GM23338 (cell line): ENCODE data around the gene EYA3. TPM values are rescaled to one million over a fixed set of nuclear protein-coding genes. Genes with fewer than 3 reads are reported as not detected.

Experiments used
- ATAC-seq: fragments of 200-7000 bp; cut with Tn5 transposase; 3 replicates; pipeline ENCODE4 v1.9.1; 2020
- DNase-seq: peaks from one replicate; pipeline ENCODE4 v3.0.0-alpha.2; 2015; ENCODE audit warnings: low spot score
- H2AFZ ChIP-seq: fragments of 200-600 bp; sonication (generic); 2 replicates; pipeline ENCODE4 v1.8.0; 2016; ENCODE audit warnings: antibody characterized with exemption, mild to moderate bottlenecking, moderate library complexity
- H3F3A ChIP-seq: fragments of 200-600 bp; sonication (generic); replicated peaks from 2 replicates; pipeline ENCODE4 v1.8.0; 2017; ENCODE audit warnings: antibody characterized with exemption, mixed run types, low read depth
- H3K27ac ChIP-seq: fragments of 200-600 bp; sonication (generic); 2 replicates; pipeline ENCODE4 v1.6.1; 2016; ENCODE audit warnings: low read depth
- H3K27me3 ChIP-seq: fragments of 200-600 bp; sonication (generic); 2 replicates; pipeline ENCODE4 v1.8.0; 2016; ENCODE audit warnings: mild to moderate bottlenecking, mixed run types, moderate library complexity; ENCODE audit not compliant: insufficient read depth
- H3K36me3 ChIP-seq: fragments of 200-600 bp; sonication (generic); 2 replicates; pipeline ENCODE4 v1.8.0; 2016; ENCODE audit warnings: mild to moderate bottlenecking; ENCODE audit not compliant: insufficient read depth
- H3K4me1 ChIP-seq: fragments of 200-600 bp; sonication (generic); 2 replicates; pipeline ENCODE4 v1.8.0; 2016; ENCODE audit warnings: mild to moderate bottlenecking, moderate library complexity; ENCODE audit not compliant: insufficient read depth
- H3K4me2 ChIP-seq: fragments of 200-600 bp; sonication (generic); 2 replicates; pipeline ENCODE4 v1.7.1; 2017; ENCODE audit warnings: mixed run types
- H3K4me3 ChIP-seq: fragments of 200-600 bp; sonication (generic); 2 replicates; pipeline ENCODE4 v1.6.1; 2016; ENCODE audit warnings: mixed run types
- H3K79me2 ChIP-seq: fragments of 200-600 bp; sonication (generic); replicated peaks from 2 replicates; pipeline ENCODE4 v1.8.0; 2017; ENCODE audit warnings: mild to moderate bottlenecking; ENCODE audit not compliant: insufficient read depth
- H3K9me2 ChIP-seq: fragments of 200-600 bp; sonication (generic); 2 replicates; pipeline ENCODE4 v1.8.0; 2017; ENCODE audit not compliant: insufficient read depth
- H4K20me1 ChIP-seq: fragments of 200-600 bp; sonication (generic); replicated peaks from 2 replicates; pipeline ENCODE4 v1.8.0; 2017; ENCODE audit warnings: mild to moderate bottlenecking; ENCODE audit not compliant: insufficient read depth
- H3K27ac Mint-ChIP-seq: 2 replicates; pipeline ENCODE4 v1.8.0; 2020; ENCODE audit warnings: inconsistent platforms, mild to moderate bottlenecking, moderate library complexity, mixed read lengths
- H3K27me3 Mint-ChIP-seq: 3 replicates; pipeline ENCODE4 v1.8.0; 2022; ENCODE audit warnings: low read depth, mild to moderate bottlenecking, moderate library complexity, mixed read lengths, inconsistent platforms; ENCODE audit not compliant: insufficient read depth, poor library complexity
- H3K36me3 Mint-ChIP-seq: 3 replicates; pipeline ENCODE4 v1.8.0; 2021; ENCODE audit warnings: low read depth, mild to moderate bottlenecking, inconsistent platforms, moderate library complexity, mixed read lengths
- H3K4me1 Mint-ChIP-seq: 3 replicates; pipeline ENCODE4 v1.8.0; 2020; ENCODE audit warnings: mild to moderate bottlenecking, inconsistent platforms, mixed read lengths
- H3K4me3 Mint-ChIP-seq: 3 replicates; pipeline ENCODE4 v1.8.0; 2021; ENCODE audit warnings: moderate library complexity, mild to moderate bottlenecking, inconsistent platforms, mixed read lengths
- H3K9me3 Mint-ChIP-seq: 3 replicates; pipeline ENCODE4 v1.8.0; 2020; ENCODE audit warnings: moderate library complexity, mild to moderate bottlenecking, inconsistent platforms, mixed read lengths
- CREB1 ChIP-seq: fragments of 250-450 bp; sonication (Bioruptor Pico); IDR thresholded peaks from 2 replicates; pipeline ENCODE4 v1.5.0; 2020; ENCODE audit warnings: low read depth, mild to moderate bottlenecking, moderate library complexity
- CTCF ChIP-seq, 2 experiments: fragments of 200-600 bp in 1 of 2; sonication (generic) in 1 of 2; conservative IDR thresholded peaks; 2 replicates each; pipeline versions ENCODE4 v1.5.1 to v1.6.1; 2016 to 2017; ENCODE audit warnings: antibody characterized with exemption in 2 of 2, low read depth in 2 of 2, mild to moderate bottlenecking in 2 of 2, moderate library complexity in 1 of 2
- ETS1 ChIP-seq: IDR thresholded peaks from 2 replicates; pipeline ENCODE4 v1.6.1; 2016; ENCODE audit warnings: antibody characterized with exemption
- EZH2 ChIP-seq: fragments of 200-600 bp; sonication (generic); IDR thresholded peaks from one replicate; pipeline ENCODE4 v1.8.0; 2017; ENCODE audit warnings: antibody characterized with exemption, mild to moderate bottlenecking, low read depth; ENCODE audit not compliant: unreplicated experiment
- EZH2phosphoT487 ChIP-seq: fragments of 200-600 bp; sonication (generic); IDR thresholded peaks from one replicate; pipeline ENCODE4 v1.8.1; 2018; ENCODE audit warnings: antibody characterized with exemption; ENCODE audit not compliant: unreplicated experiment
- JUNB ChIP-seq: IDR thresholded peaks from one replicate; pipeline ENCODE4 v1.6.1; 2016; ENCODE audit warnings: antibody characterized with exemption; ENCODE audit not compliant: unreplicated experiment
- NANOG ChIP-seq: IDR thresholded peaks from 2 replicates; pipeline ENCODE4 v1.6.1; 2016; ENCODE audit warnings: antibody characterized with exemption, borderline replicate concordance
- POLR2AphosphoS5 ChIP-seq: IDR thresholded peaks from 2 replicates; pipeline ENCODE4 v1.6.1; 2016; ENCODE audit warnings: antibody characterized with exemption, low read depth
- REST ChIP-seq: IDR thresholded peaks from one replicate; pipeline ENCODE4 v1.6.1; 2018; ENCODE audit warnings: antibody characterized with exemption; ENCODE audit not compliant: unreplicated experiment
- STAT1 ChIP-seq: IDR thresholded peaks from one replicate; pipeline ENCODE4 v1.6.1; 2016; ENCODE audit warnings: antibody characterized with exemption; ENCODE audit not compliant: unreplicated experiment
- ZNF114 ChIP-seq: fragments of 250-450 bp; sonication (Bioruptor Pico); IDR thresholded peaks from 2 replicates; pipeline ENCODE4 v1.5.0; 2020; ENCODE audit warnings: mild to moderate bottlenecking, moderate library complexity
- ZNF331 ChIP-seq: fragments of 250-450 bp; sonication (Bioruptor Pico); IDR thresholded peaks from 2 replicates; pipeline ENCODE4 v1.5.0; 2020; ENCODE audit warnings: low read depth, mild to moderate bottlenecking, moderate library complexity
- ZNF462 ChIP-seq: fragments of 250-450 bp; sonication (Bioruptor Pico); IDR thresholded peaks from 2 replicates; pipeline ENCODE4 v1.5.0; 2020; ENCODE audit warnings: mild to moderate bottlenecking, moderate library complexity
- polyA plus RNA-seq: library from polyadenylated mRNA; unstranded; fragments of >200 nt; fragmentation: Nextera tagmentation; extraction: Ambion mirVana; gene quantifications from 2 replicates; pipeline ENCODE4 v1.2.1, GENCODE V29; 2016
- total RNA-seq: library from RNA; depleted of rRNA; stranded (reverse); fragments of >200 nt; shearing (Covaris generic); gene quantifications from 2 replicates; pipeline ENCODE4 v1.2.3, GENCODE V29; 2014

Gene EYA3
- total and polyA plus RNA-seq, 2 experiments from 2014 or later, result 12.5 to 33.6 TPM

DNA sequence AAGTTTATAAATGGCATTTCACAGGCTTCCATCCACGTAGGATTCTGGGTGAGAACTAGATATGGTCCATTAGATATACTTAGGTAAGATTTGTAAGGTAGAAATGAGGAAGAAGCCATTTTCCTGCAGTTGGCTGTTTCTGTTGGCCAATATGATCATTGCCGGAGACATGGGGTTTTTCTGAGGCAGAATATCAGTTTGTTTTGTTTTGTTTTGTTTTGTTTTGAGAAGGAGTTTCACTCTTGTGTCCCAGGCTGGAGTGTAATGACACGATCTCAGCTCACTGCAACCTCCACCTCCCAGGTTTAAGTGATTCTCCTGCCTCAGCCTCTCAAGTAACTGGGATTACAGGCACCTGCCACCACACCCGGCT, 8.7 kb upstream of the EYA3 start:
- H3K4me1 Mint-ChIP-seq, result no peaks in the 10 kb centered on the region
- peak overlapping the region; percentile 83; the same call in 1 of the 2 replicates for H2AFZ ChIP-seq
- no peak overlapping the region for H3K27ac Mint-ChIP-seq
- H3K27me3 Mint-ChIP-seq, result peaks cover 3% of the 10 kb centered on the region
- no peaks in the 10 kb centered on the region for H3K9me2 ChIP-seq
- no peaks in the 10 kb centered on the region for H3K9me3 Mint-ChIP-seq
- no peak overlapping the region for H3K4me3 Mint-ChIP-seq
- H3K4me3 ChIP-seq, result no peak overlapping the region
- no peaks in the 10 kb centered on the region for H4K20me1 ChIP-seq
- no peak for DNase-seq
- H3K4me2 ChIP-seq, result no peak overlapping the region
- H3K27ac ChIP-seq, result no peak overlapping the region
- no peaks in the 10 kb centered on the region for H3K36me3 ChIP-seq
- no peak for TF ChIP-seq ZNF462 (CRISPR knock-in tag)
- no peak for TF ChIP-seq JUNB
- no peak for TF ChIP-seq CREB1 (CRISPR knock-in tag)
- no peak for TF ChIP-seq ZNF331 (CRISPR knock-in tag)
- no peak for TF ChIP-seq CTCF (conservative IDR thresholded peaks at IDR 0.05; ENCODE audit: low read depth in 2 of 2)
- TF ChIP-seq POLR2AphosphoS5, result no peak
- no peak for TF ChIP-seq NANOG
- TF ChIP-seq EZH2, result no peak
- TF ChIP-seq STAT1, result no peak
- no peak for TF ChIP-seq ETS1
- no peak for TF ChIP-seq EZH2phosphoT487
- TF ChIP-seq REST, result no peak
- no peak for TF ChIP-seq ZNF114 (CRISPR knock-in tag)
- no peaks in the 10 kb centered on the region for H3F3A ChIP-seq
- H3K79me2 ChIP-seq, result no peaks in the 10 kb centered on the region
- ATAC-seq, result no peak
- H3K27me3 ChIP-seq, result no peaks in the 10 kb centered on the region
- no peaks in the 10 kb centered on the region for H3K4me1 ChIP-seq
- no peaks in the 10 kb centered on the region for H3K36me3 Mint-ChIP-seq
